Neural progenitor cell (in vitro differentiated cells): ENCODE measurements around the gene TBP.

Experiments used
- CTCF ChIP-seq: fragments of 200-600 bp; sonication (generic); IDR thresholded peaks from 2 replicates; pipeline ENCODE4 v1.5.1; 2017; ENCODE audit warnings: antibody characterized with exemption, mild to moderate bottlenecking
- EZH2 ChIP-seq: fragments of 200-600 bp; sonication (generic); IDR thresholded peaks from 2 replicates; pipeline ENCODE4 v1.6.1; 2017; ENCODE audit warnings: antibody characterized with exemption, mild to moderate bottlenecking, moderate library complexity
- EZH2phosphoT487 ChIP-seq: fragments of 200-600 bp; sonication (generic); IDR thresholded peaks from 2 replicates; pipeline ENCODE4 v1.6.1; 2017; ENCODE audit warnings: antibody characterized with exemption

GRCh38 chr6:170596426-170596825 lies 42.3 kb downstream of the TBP start:
- TF ChIP-seq CTCF (no peak), EZH2 (no peak), EZH2phosphoT487 (no peak)
